Thyroid gland (tissue), 4 donors: ENCODE data around the gene PHOX2B.

Experiments used
- CTCF ChIP-seq, 6 experiments: fragments of 200-600 bp in 3 of 6; fragments of 450-650 bp in 3 of 6; sonication (generic) in 3 of 6; IDR thresholded peaks; one replicate each; pipeline ENCODE4 v1.5.1; 2016 to 2019; ENCODE audit warnings: antibody characterized with exemption in 6 of 6, mild to moderate bottlenecking in 2 of 6, inconsistent platforms in 1 of 6, moderate library complexity in 1 of 6
- POLR2A ChIP-seq, 2 donors: fragments of 450-650 bp; IDR thresholded peaks; one replicate each; pipeline ENCODE4 v1.6.1; 2017; ENCODE audit warnings: antibody characterized with exemption in 2 of 2, mild to moderate bottlenecking in 2 of 2, moderate library complexity in 1 of 2

GRCh38 chr4:41787931-41788330 is 39.4 kb upstream of the PHOX2B start:
- TF ChIP-seq CTCF (IDR thresholded peaks at IDR 0.05) (no peak), POLR2A (IDR thresholded peaks at IDR 0.05) (no peak)
